Measurements from ENCODE around the gene MAD1L1. TPM values are rescaled to one million over a fixed set of nuclear protein-coding genes. Genes with fewer than 3 reads are reported as not detected.
A peak's percentile ranks its signal among the peaks of the same experiment; 100 is the strongest.
"Not testable (repeated sequence)": the region's sequence is repeated elsewhere in the genome, so short reads cannot be mapped to it uniquely, and the experiment has no call there.

The MAD1L1 gene
- total RNA-seq, 1 donor from 2014 or later, result 48.4 TPM

GRCh38 chr7:2040201-2040892, 192.4 kb downstream of the MAD1L1 start:
- Histone ChIP-seq H3K36me3 (no peaks in the 10 kb centered on the region), H3K4me1 (peaks cover 6% of the 10 kb centered on the region), H3K9me3 (no peaks in the 10 kb centered on the region), H3K27me3 (no peaks in the 10 kb centered on the region), H3K27ac (no peak overlapping the region), H3K4me3 (no peak overlapping the region)
- no peak for ATAC-seq
- TF ChIP-seq CTCF (IDR thresholded peaks at IDR 0.05), result no peak
- intact Hi-C loops (cut with DNase I), result no loop called here
- peak; percentile 28 for DNase-seq

- Histone ChIP-seq H3K4me1 (peaks cover 6% of the 10 kb centered on the region), H3K9me3 (no peaks in the 10 kb centered on the region), H3K27ac (no peak overlapping the region), H3K36me3 (no peaks in the 10 kb centered on the region), H3K4me3 (no peak overlapping the region), H3K27me3 (no peaks in the 10 kb centered on the region)
- peak; percentile 12 for DNase-seq
- ATAC-seq, result no peak
- no peak for TF ChIP-seq CTCF (IDR thresholded peaks at IDR 0.05)
- intact Hi-C loops (cut with DNase I), result no loop called here
Observed at GRCh38 chr7:2038931-2039728, 193.6 kb downstream of the MAD1L1 start.

GRCh38 chr7:2037808-2038522, 194.8 kb downstream of the MAD1L1 start:
- H3K27me3 ChIP-seq, result no peaks in the 10 kb centered on the region
- TF ChIP-seq CTCF (IDR thresholded peaks at IDR 0.05), result no peak
- no peaks in the 10 kb centered on the region for H3K36me3 ChIP-seq
- DNase-seq, result peak; percentile 40
- peaks cover 6% of the 10 kb centered on the region for H3K4me1 ChIP-seq
- H3K27ac ChIP-seq, result peak overlapping the region; percentile 51
- peak overlapping the region; percentile 44 for H3K4me3 ChIP-seq
- no peaks in the 10 kb centered on the region for H3K9me3 ChIP-seq
- intact Hi-C loops (cut with DNase I), result no loop called here
- peak; percentile 44 for ATAC-seq

- peaks cover 6% of the 10 kb centered on the region for H3K4me1 ChIP-seq
- peak overlapping the region; percentile 44 for H3K4me3 ChIP-seq
- peak overlapping the region; percentile 51 for H3K27ac ChIP-seq
- no peaks in the 10 kb centered on the region for H3K27me3 ChIP-seq
- TF ChIP-seq CTCF (IDR thresholded peaks at IDR 0.05), result no peak
- H3K9me3 ChIP-seq, result no peaks in the 10 kb centered on the region
- ATAC-seq, result peak; percentile 8
- no peaks in the 10 kb centered on the region for H3K36me3 ChIP-seq
- intact Hi-C loops (cut with DNase I), result no loop called here
- peak; percentile 36 for DNase-seq
Observed at GRCh38 chr7:2037301-2037807, 195.4 kb downstream of the MAD1L1 start.

- ATAC-seq (no peak), DNase-seq (peak; percentile 54)
- intact Hi-C loops (cut with DNase I), result no loop called here
- no peaks in the 10 kb centered on the region for H3K9me3 ChIP-seq
- H3K4me1 ChIP-seq, result peaks cover 6% of the 10 kb centered on the region
- no peak overlapping the region for H3K27ac ChIP-seq
- TF ChIP-seq CTCF (IDR thresholded peaks at IDR 0.05), result no peak
- H3K36me3 ChIP-seq, result no peaks in the 10 kb centered on the region
- H3K4me3 ChIP-seq, result no peak overlapping the region
- H3K27me3 ChIP-seq, result no peaks in the 10 kb centered on the region
Observed at GRCh38 chr7:2036786-2037185, 196.0 kb downstream of the MAD1L1 start.

- H3K36me3 ChIP-seq; H3K4me1 ChIP-seq; H3K27me3 ChIP-seq; ATAC-seq; H3K9me3 ChIP-seq; H3K27ac ChIP-seq; H3K4me3 ChIP-seq; intact Hi-C loops (cut with DNase I): not testable (repeated sequence)
- DNase-seq, result peak; percentile 21
Observed at GRCh38 chr7:2036201-2036600, 196.5 kb downstream of the MAD1L1 start.

All from upper lobe of right lung (tissue), 1 donor.